K562 (cell line): ENCODE measurements around the gene ENTPD5. TPM values are rescaled to one million over a fixed set of nuclear protein-coding genes. Genes with fewer than 3 reads are reported as not detected.
A peak's percentile ranks its signal among the peaks of the same experiment; 100 is the strongest.

Source experiments
- BCL6 ChIP-seq: fragments of 250-450 bp; sonication (Bioruptor Pico); IDR thresholded peaks from 2 replicates; pipeline ENCODE4 v1.4.0; 2020
- C11orf30 ChIP-seq: fragments of 450-650 bp; IDR thresholded peaks from 2 replicates; pipeline ENCODE4 v1.6.1; 2016; ENCODE audit warnings: low read depth, mild to moderate bottlenecking
- HNRNPK ChIP-seq: fragments of 200-400 bp; formaldehyde crosslinking; IDR thresholded peaks from one replicate; pipeline ENCODE4 v1.6.1; 2018; ENCODE audit warnings: mild to moderate bottlenecking, low read depth, low read length; ENCODE audit not compliant: poor library complexity, severe bottlenecking
- KLF1 ChIP-seq: fragments of 450-650 bp; IDR thresholded peaks from 2 replicates; pipeline ENCODE4 v1.6.1; 2016; ENCODE audit warnings: missing genetic modification characterization, missing compliant biosample characterization
- MTA2 ChIP-seq: fragments of 450-650 bp; IDR thresholded peaks from 2 replicates; pipeline ENCODE4 v1.6.1; 2016; ENCODE audit warnings: low read depth
- SNRNP70 ChIP-seq: fragments of 200-400 bp; formaldehyde crosslinking; optimal IDR thresholded peaks from 2 replicates; pipeline ENCODE3; 2017; ENCODE audit warnings: low read depth, low read length
- ZNF12 ChIP-seq: sonication (generic); formaldehyde crosslinking; IDR thresholded peaks from 2 replicates; pipeline ENCODE4 v1.4.0; 2020; ENCODE audit warnings: mild to moderate bottlenecking, missing genetic modification reagents
- ZNF609 ChIP-seq: sonication (generic); formaldehyde crosslinking; IDR thresholded peaks from 2 replicates; pipeline ENCODE4 v1.8.1; 2023; ENCODE audit warnings: missing genetic modification reagents, mild to moderate bottlenecking, borderline replicate concordance
- polyA plus RNA-seq, 8 experiments: library from polyadenylated mRNA; depleted of rRNA in 4 of 8; stranded (reverse) in 5 of 8; unstranded in 3 of 8; fragments of >200 nt; fragmentation: Nextera tagmentation in 2 of 8; fragmentation: Illumina TruSeq in 1 of 8; extraction: Ambion mirVana in 2 of 8; extraction: Trizol in 1 of 8; gene quantifications; 2 replicates each; pipeline versions ENCODE4 v1.2.1 to v1.2.3, GENCODE V29; 2011 to 2014; ENCODE audit warnings: inconsistent platforms in 1 of 8, missing spikeins in 1 of 8
- total RNA-seq, 7 experiments: library from RNA; depleted of rRNA in 6 of 7; stranded (reverse); fragments of >200 nt in 6 of 7; fragmentation: Illumina TruSeq in 2 of 7; extraction: Trizol in 2 of 7; gene quantifications; 2 replicates each; pipeline versions ENCODE4 v1.2.1 to v1.2.3, GENCODE V29; 2011 to 2021; ENCODE audit warnings: low replicate concordance in 1 of 7
- TF ChIP-seq, protein P1 (sequence below), 2 experiments: IDR thresholded peaks; 2 replicates each; pipeline ENCODE4 v1.6.1; 2011; ENCODE audit warnings: borderline replicate concordance in 1 of 2, control low read depth in 1 of 2, low read depth in 1 of 2, low read length in 1 of 2, mild to moderate bottlenecking in 1 of 2, mixed read lengths in 1 of 2, moderate library complexity in 1 of 2; ENCODE audit not compliant: insufficient read depth in 1 of 2, insufficient read length in 1 of 2, poor library complexity in 1 of 2, severe bottlenecking in 1 of 2; ENCODE audit errors: extremely low read depth in 1 of 2

The ENTPD5 gene
- total and polyA plus RNA-seq, 9 of the 15 experiments (the other 6 are each of a cell fraction or from before 2014, with no cell fraction given) = 2.7 to 15.3 (median 10.3) TPM

GRCh38 chr14:74038020-74038859, 19.2 kb upstream of the ENTPD5 start (continued):
- TF ChIP-seq ZNF609 (CRISPR knock-in tag) = no peak
- TF ChIP-seq MTA2 = no peak
- TF ChIP-seq SNRNP70 = no peak
- TF ChIP-seq HNRNPK = no peak
- TF ChIP-seq BCL6 (CRISPR knock-in tag) = no peak
- TF ChIP-seq C11orf30 = peak; percentile 58
- TF ChIP-seq, protein P1, sequence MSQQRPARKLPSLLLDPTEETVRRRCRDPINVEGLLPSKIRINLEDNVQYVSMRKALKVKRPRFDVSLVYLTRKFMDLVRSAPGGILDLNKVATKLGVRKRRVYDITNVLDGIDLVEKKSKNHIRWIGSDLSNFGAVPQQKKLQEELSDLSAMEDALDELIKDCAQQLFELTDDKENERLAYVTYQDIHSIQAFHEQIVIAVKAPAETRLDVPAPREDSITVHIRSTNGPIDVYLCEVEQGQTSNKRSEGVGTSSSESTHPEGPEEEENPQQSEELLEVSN (IDR thresholded peaks at IDR 0.05; ENCODE audit: borderline replicate concordance in 1 of 2, extremely low read depth in 1 of 2, insufficient read depth in 1 of 2, insufficient read length in 1 of 2, low read depth in 1 of 2, low read length in 1 of 2, poor library complexity in 1 of 2, severe bottlenecking in 1 of 2) = no peak
- TF ChIP-seq KLF1 (tag) = no peak
- TF ChIP-seq ZNF12 (CRISPR knock-in tag) = no peak
- TF ChIP-seq, all 486 proteins: peak for 5
